SJCRH30 (cell line): ENCODE results near the gene RASGRP4. TPM values are rescaled to one million over a fixed set of nuclear protein-coding genes. Genes with fewer than 3 reads are reported as not detected.
A peak's percentile ranks its signal among the peaks of the same experiment; 100 is the strongest.
"Not testable (repeated sequence)": the region's sequence is repeated elsewhere in the genome, so short reads cannot be mapped to it uniquely, and the experiment has no call there.

Experiments used
- DNase-seq, 2 experiments: peaks; one replicate each; pipeline ENCODE4 v3.0.0-alpha.2; 2015 to 2020
- H3K27ac ChIP-seq: fragments of 250-450 bp; sonication (Bioruptor Pico); 2 replicates; pipeline ENCODE4 v1.5.1; 2020; ENCODE audit warnings: mild to moderate bottlenecking, moderate library complexity
- H3K27me3 ChIP-seq: fragments of 250-450 bp; sonication (Bioruptor Pico); 2 replicates; pipeline ENCODE4 v1.5.1; 2020; ENCODE audit warnings: mild to moderate bottlenecking, moderate library complexity
- H3K36me3 ChIP-seq: fragments of 250-450 bp; sonication (Bioruptor Pico); 2 replicates; pipeline ENCODE4 v1.5.1; 2020; ENCODE audit warnings: mild to moderate bottlenecking, moderate library complexity
- H3K4me1 ChIP-seq: fragments of 250-450 bp; sonication (Bioruptor Pico); 2 replicates; pipeline ENCODE4 v1.5.1; 2020; ENCODE audit warnings: mild to moderate bottlenecking, moderate library complexity
- H3K4me3 ChIP-seq: fragments of 250-450 bp; sonication (Bioruptor Pico); 2 replicates; pipeline ENCODE4 v1.5.1; 2020; ENCODE audit warnings: mild to moderate bottlenecking, moderate library complexity
- H3K9me3 ChIP-seq: fragments of 250-450 bp; sonication (Bioruptor Pico); replicated peaks from 2 replicates; pipeline ENCODE4 v1.5.1; 2020; ENCODE audit warnings: mild to moderate bottlenecking, moderate library complexity
- total RNA-seq: library from RNA; depleted of rRNA; stranded (reverse); fragments of >200 nt; shearing (Covaris generic); gene quantifications from 2 replicates; pipeline ENCODE4 v1.2.3, GENCODE V29; 2014; rRNA removed

The RASGRP4 gene, protein sequence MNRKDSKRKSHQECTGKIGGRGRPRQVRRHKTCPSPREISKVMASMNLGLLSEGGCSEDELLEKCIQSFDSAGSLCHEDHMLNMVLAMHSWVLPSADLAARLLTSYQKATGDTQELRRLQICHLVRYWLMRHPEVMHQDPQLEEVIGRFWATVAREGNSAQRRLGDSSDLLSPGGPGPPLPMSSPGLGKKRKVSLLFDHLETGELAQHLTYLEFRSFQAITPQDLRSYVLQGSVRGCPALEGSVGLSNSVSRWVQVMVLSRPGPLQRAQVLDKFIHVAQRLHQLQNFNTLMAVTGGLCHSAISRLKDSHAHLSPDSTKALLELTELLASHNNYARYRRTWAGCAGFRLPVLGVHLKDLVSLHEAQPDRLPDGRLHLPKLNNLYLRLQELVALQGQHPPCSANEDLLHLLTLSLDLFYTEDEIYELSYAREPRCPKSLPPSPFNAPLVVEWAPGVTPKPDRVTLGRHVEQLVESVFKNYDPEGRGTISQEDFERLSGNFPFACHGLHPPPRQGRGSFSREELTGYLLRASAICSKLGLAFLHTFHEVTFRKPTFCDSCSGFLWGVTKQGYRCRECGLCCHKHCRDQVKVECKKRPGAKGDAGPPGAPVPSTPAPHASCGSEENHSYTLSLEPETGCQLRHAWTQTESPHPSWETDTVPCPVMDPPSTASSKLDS
- 0.73 and 0.94 TPM in 2 replicates for total RNA-seq

GRCh38 chr19:38425810-38426466 is at the start of gene RASGRP4:
RASGRP4 (minus strand) TSS chr19:38426219; CDS start chr19:38426091, 128 bp downstream.
- Histone ChIP-seq H3K4me3 (peak within 1 kb of the TSS; percentile 45), H3K27me3 (no peaks in the 10 kb centered on the region)
- peak; percentile 54 to 61 for DNase-seq

GRCh38 chr19:38475176-38475575 is 49.2 kb upstream of the RASGRP4 start:
- H3K27ac ChIP-seq, result no peak overlapping the region
- peaks cover 75% of the 10 kb centered on the region for H3K36me3 ChIP-seq
- no peaks in the 10 kb centered on the region for H3K9me3 ChIP-seq
- no peaks in the 10 kb centered on the region for H3K27me3 ChIP-seq
- H3K4me3 ChIP-seq, result no peak overlapping the region
- H3K4me1 ChIP-seq, result no peaks in the 10 kb centered on the region
- no peak for DNase-seq

More at GRCh38 chr19:38425810-38426466, at the start of gene RASGRP4:
- Histone ChIP-seq H3K27ac (no peak within 1 kb of the TSS), H3K36me3 (no peaks in the 10 kb centered on the region), H3K9me3 (no peaks in the 10 kb centered on the region), H3K4me1 (peaks cover 6% of the 10 kb centered on the region; the same call in 1 of the 2 replicates)

DNA sequence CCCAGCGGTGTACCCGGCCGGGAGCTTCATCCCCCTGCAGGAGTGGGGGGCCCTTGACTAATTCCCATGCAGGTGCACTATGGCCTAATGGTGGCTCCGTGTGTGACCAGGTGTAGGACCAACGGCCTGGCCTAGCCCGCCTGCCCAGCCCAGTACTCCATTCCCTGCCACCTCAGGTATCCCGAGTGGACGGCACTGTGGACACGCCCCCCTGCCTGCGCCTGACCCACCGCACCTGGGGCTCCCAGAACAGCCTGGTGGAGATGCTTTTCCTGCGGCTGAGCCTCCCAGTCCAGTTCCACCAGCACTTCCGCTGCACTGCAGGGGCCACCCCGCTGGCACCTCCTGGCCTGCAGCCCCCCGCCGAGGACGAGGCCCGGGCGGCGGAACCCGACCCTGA is 47.2 kb upstream of the RASGRP4 start:
- H3K9me3 ChIP-seq, result no peaks in the 10 kb centered on the region
- H3K36me3 ChIP-seq, result peaks cover 75% of the 10 kb centered on the region
- H3K4me3 ChIP-seq, result no peak overlapping the region
- H3K4me1 ChIP-seq, result no peaks in the 10 kb centered on the region
- no peak overlapping the region for H3K27ac ChIP-seq
- H3K27me3 ChIP-seq, result no peaks in the 10 kb centered on the region
- no peak for DNase-seq

GRCh38 chr19:38472725-38473124 is 46.7 kb upstream of the RASGRP4 start:
- H3K9me3 ChIP-seq, H3K27ac ChIP-seq, DNase-seq, H3K27me3 ChIP-seq, H3K4me3 ChIP-seq, H3K4me1 ChIP-seq: not testable (repeated sequence)
- peaks cover 76% of the 10 kb centered on the region for H3K36me3 ChIP-seq

DNA sequence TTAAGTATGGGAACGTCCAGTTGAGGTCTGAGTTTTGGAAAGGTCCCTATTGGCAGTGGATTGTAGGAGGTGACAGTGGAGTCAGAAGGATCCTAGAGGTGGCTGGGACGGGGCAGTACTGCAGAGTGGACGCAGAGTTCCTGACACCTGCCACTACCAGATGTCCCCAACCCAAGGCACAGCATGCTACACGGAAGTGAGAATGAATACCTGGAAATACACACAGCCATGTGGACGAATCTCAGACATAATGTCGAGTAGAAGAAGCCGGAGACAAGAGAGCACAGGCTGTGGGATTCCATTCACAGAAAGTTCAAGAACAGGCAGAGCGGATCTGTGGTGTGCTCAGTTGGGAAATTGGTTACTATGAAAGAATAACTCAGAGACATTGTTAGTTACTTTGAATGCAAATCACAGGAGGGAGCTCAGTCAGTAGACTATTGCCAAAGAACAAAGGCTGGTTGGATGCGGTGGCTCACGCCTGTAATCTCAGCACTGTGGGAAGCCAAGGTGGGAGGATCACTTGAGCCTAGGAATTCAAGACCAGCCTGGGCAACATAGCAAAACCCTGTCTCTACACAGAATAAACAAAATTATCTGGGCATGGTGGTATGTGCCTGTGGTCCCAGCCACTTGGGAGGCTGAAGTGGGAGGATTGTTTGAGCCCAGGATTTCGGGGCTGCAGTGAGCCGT is 44.9 kb upstream of the RASGRP4 start:
- DNase-seq, result no peak
- no peak overlapping the region for H3K27ac ChIP-seq
- H3K36me3 ChIP-seq, result peaks cover 81% of the 10 kb centered on the region
- no peaks in the 10 kb centered on the region for H3K27me3 ChIP-seq
- no peaks in the 10 kb centered on the region for H3K4me1 ChIP-seq
- no peaks in the 10 kb centered on the region for H3K9me3 ChIP-seq
- H3K4me3 ChIP-seq, result no peak overlapping the region

DNA sequence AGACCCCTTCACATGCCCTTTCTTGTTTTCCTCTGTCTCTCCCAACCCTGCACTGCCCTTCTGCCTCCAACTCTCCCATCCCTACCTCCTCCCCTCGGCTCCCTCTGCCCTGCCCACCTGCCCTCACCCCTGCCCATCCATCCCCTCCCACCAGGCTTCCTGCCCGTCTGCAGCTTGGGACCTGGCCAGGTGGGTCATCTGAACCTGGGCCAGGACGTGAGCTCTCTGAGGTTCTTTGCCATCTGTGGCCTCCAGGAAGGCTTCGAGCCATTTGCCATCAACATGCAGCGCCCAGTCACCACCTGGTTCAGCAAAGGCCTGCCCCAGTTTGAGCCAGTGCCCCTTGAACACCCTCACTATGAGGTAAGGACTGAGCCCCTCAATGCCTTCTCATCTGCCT is 43.1 kb upstream of the RASGRP4 start:
- Histone ChIP-seq H3K4me1 (no peaks in the 10 kb centered on the region), H3K27ac (no peak overlapping the region), H3K4me3 (no peak overlapping the region), H3K9me3 (no peaks in the 10 kb centered on the region), H3K27me3 (no peaks in the 10 kb centered on the region), H3K36me3 (peaks cover 82% of the 10 kb centered on the region)
- DNase-seq, result no peak

GRCh38 chr19:38467541-38468525 is 41.8 kb upstream of the RASGRP4 start:
- DNase-seq, result no peak

DNA sequence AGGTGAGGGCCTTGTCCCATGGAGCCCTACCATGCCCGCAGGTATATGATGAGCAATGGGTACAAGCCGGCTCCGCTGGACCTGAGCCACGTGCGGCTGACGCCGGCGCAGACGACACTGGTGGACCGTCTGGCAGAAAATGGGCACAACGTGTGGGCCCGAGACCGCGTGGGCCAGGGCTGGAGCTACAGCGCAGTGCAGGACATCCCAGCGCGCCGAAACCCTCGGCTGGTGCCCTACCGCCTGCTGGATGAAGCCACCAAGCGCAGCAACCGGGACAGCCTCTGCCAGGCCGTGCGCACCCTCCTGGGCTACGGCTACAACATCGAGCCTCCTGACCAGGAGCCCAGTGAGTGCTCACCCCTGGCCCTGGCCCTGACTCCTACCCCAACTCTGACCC is 40.0 kb upstream of the RASGRP4 start:
- no peak overlapping the region for H3K27ac ChIP-seq
- no peaks in the 10 kb centered on the region for H3K27me3 ChIP-seq
- H3K4me1 ChIP-seq, result no peaks in the 10 kb centered on the region
- H3K36me3 ChIP-seq, result peaks cover 86% of the 10 kb centered on the region
- H3K9me3 ChIP-seq, result no peaks in the 10 kb centered on the region
- H3K4me3 ChIP-seq, result no peak overlapping the region
- no peak for DNase-seq

More at GRCh38 chr19:38467541-38468525, 41.8 kb upstream of the RASGRP4 start:
- H3K27me3 ChIP-seq, result no peaks in the 10 kb centered on the region
- peaks cover 79% of the 10 kb centered on the region for H3K36me3 ChIP-seq
- no peak overlapping the region for H3K27ac ChIP-seq
- no peaks in the 10 kb centered on the region for H3K4me1 ChIP-seq
- H3K9me3 ChIP-seq, result no peaks in the 10 kb centered on the region
- no peak overlapping the region for H3K4me3 ChIP-seq

GRCh38 chr19:38464421-38465082 is 38.5 kb upstream of the RASGRP4 start:
- H3K4me1 ChIP-seq, result no peaks in the 10 kb centered on the region
- no peak for DNase-seq
- no peak overlapping the region for H3K4me3 ChIP-seq
- peaks cover 88% of the 10 kb centered on the region for H3K36me3 ChIP-seq
- no peaks in the 10 kb centered on the region for H3K9me3 ChIP-seq
- no peaks in the 10 kb centered on the region for H3K27me3 ChIP-seq
- no peak overlapping the region for H3K27ac ChIP-seq

GRCh38 chr19:38463365-38463764 is 37.3 kb upstream of the RASGRP4 start:
- H3K27ac ChIP-seq, result no peak overlapping the region
- H3K4me3 ChIP-seq, result no peak overlapping the region
- DNase-seq, result no peak
- peaks cover 89% of the 10 kb centered on the region for H3K36me3 ChIP-seq
- no peaks in the 10 kb centered on the region for H3K9me3 ChIP-seq
- H3K4me1 ChIP-seq, result no peaks in the 10 kb centered on the region
- no peaks in the 10 kb centered on the region for H3K27me3 ChIP-seq

GRCh38 chr19:38458991-38459390 is 33.0 kb upstream of the RASGRP4 start:
- no peaks in the 10 kb centered on the region for H3K4me1 ChIP-seq
- H3K27ac ChIP-seq, result no peak overlapping the region
- H3K4me3 ChIP-seq, result no peak overlapping the region
- DNase-seq, result no peak
- no peaks in the 10 kb centered on the region for H3K27me3 ChIP-seq
- H3K9me3 ChIP-seq, result no peaks in the 10 kb centered on the region
- H3K36me3 ChIP-seq, result peaks cover 84% of the 10 kb centered on the region

- peaks cover 84% of the 10 kb centered on the region for H3K36me3 ChIP-seq
These were observed 31.8 kb upstream of the RASGRP4 start for GRCh38 chr19:38457690-38458405.

GRCh38 chr19:38457202-38457601 is 31.2 kb upstream of the RASGRP4 start:
- Histone ChIP-seq H3K9me3 (no peaks in the 10 kb centered on the region), H3K36me3 (peaks cover 86% of the 10 kb centered on the region), H3K27me3 (no peaks in the 10 kb centered on the region), H3K4me1 (no peaks in the 10 kb centered on the region), H3K4me3 (no peak overlapping the region), H3K27ac (no peak overlapping the region)
- DNase-seq, result no peak

More at GRCh38 chr19:38457690-38458405, 31.8 kb upstream of the RASGRP4 start:
- no peak overlapping the region for H3K4me3 ChIP-seq
- no peaks in the 10 kb centered on the region for H3K27me3 ChIP-seq
- DNase-seq, result no peak
- H3K4me1 ChIP-seq, result no peaks in the 10 kb centered on the region
- no peaks in the 10 kb centered on the region for H3K9me3 ChIP-seq
- no peak overlapping the region for H3K27ac ChIP-seq
